Gastroesophageal sphincter (tissue), 4 donors: ENCODE data around the gene FAM131C. TPM values are rescaled to one million over a fixed set of nuclear protein-coding genes. Genes with fewer than 3 reads are reported as not detected.

ENCODE experiments used
- ATAC-seq: fragments of 150-250 bp; one replicate; pipeline ENCODE4 v1.9.1; 2016; ENCODE audit warnings: mild to moderate bottlenecking, moderate library complexity
- H3K27ac ChIP-seq, 4 donors: fragments of 200-600 bp; sonication (generic) in 3 of 4; 1 replicate in 3 of 4; 2 replicates in 1 of 4; pipeline ENCODE4 v1.5.1; 2016 to 2019
- H3K27me3 ChIP-seq: fragments of 200-600 bp; sonication (generic); one replicate; pipeline ENCODE4 v1.5.1; 2019
- H3K36me3 ChIP-seq, 2 donors: fragments of 200-600 bp; sonication (generic); one replicate each; pipeline ENCODE4 v1.5.1; 2019; ENCODE audit warnings: control low read depth in 1 of 2
- H3K4me1 ChIP-seq, 3 donors: fragments of 200-600 bp; sonication (generic); 1 replicate in 2 of 3; 2 replicates in 1 of 3; pipeline ENCODE4 v1.5.1; 2016 to 2019; ENCODE audit warnings: control low read depth in 2 of 3
- H3K4me3 ChIP-seq, 2 donors: fragments of 200-600 bp; sonication (generic); one replicate each; pipeline ENCODE4 v1.5.1; 2019; ENCODE audit warnings: mild to moderate bottlenecking in 1 of 2, moderate library complexity in 1 of 2
- H3K9me3 ChIP-seq, 3 donors: fragments of 200-600 bp; sonication (generic); one replicate each; pipeline ENCODE4 v1.5.1; 2017 to 2019; ENCODE audit warnings: control low read depth in 2 of 3
- EP300 ChIP-seq: sonication (generic); formaldehyde crosslinking; IDR thresholded peaks from one replicate; pipeline ENCODE4 v1.6.1; 2017; ENCODE audit warnings: antibody characterized with exemption, mild to moderate bottlenecking
- POLR2A ChIP-seq, 2 donors: fragments of 450-650 bp; IDR thresholded peaks; one replicate each; pipeline ENCODE4 v1.6.1; 2017; ENCODE audit warnings: antibody characterized with exemption in 2 of 2, mild to moderate bottlenecking in 2 of 2, moderate library complexity in 1 of 2
- POLR2AphosphoS5 ChIP-seq: sonication (generic); formaldehyde crosslinking; IDR thresholded peaks from one replicate; pipeline ENCODE4 v1.6.1; 2017; ENCODE audit warnings: antibody characterized with exemption
- WGBS, 2 donors: methylation state at CpG; one replicate each; pipeline ENCODE4 v1.1.5; 2018; ENCODE audit warnings: low coverage in 1 of 2; 5-methylcytosine and 5-hydroxymethylcytosine counted together
- total RNA-seq, 4 donors: library from RNA; depleted of rRNA; stranded (reverse); fragments of >200 nt; gene quantifications; one replicate each; pipeline ENCODE4 v1.1.0, GENCODE V29; 2016
- TF ChIP-seq, protein P1 (sequence below), 4 experiments: fragments of 200-600 bp in 2 of 4; fragments of 450-650 bp in 2 of 4; sonication (generic) in 1 of 4; IDR thresholded peaks; one replicate each; pipeline ENCODE4 v1.5.1; 2017 to 2019; ENCODE audit warnings: antibody characterized with exemption in 4 of 4, mild to moderate bottlenecking in 2 of 4, moderate library complexity in 2 of 4

The FAM131C gene
- total RNA-seq, 4 donors from 2014 or later = not detected

- Histone ChIP-seq H3K4me1 (peaks cover 0 to 9% (median 4%) of the 10 kb centered on the region in 3 donors), H3K36me3 (no peaks in the 10 kb centered on the region), H3K27ac (no peak overlapping the region), H3K27me3 (no peaks in the 10 kb centered on the region), H3K4me3 (no peak overlapping the region), H3K9me3 (no peaks in the 10 kb centered on the region)
- WGBS, 2 donors = 80% methylated on average over 3 of the region's 5 CpGs; no CpG with 5 or more reads in 1 of the 2 donors
- no peak for ATAC-seq
- TF ChIP-seq, protein P1, sequence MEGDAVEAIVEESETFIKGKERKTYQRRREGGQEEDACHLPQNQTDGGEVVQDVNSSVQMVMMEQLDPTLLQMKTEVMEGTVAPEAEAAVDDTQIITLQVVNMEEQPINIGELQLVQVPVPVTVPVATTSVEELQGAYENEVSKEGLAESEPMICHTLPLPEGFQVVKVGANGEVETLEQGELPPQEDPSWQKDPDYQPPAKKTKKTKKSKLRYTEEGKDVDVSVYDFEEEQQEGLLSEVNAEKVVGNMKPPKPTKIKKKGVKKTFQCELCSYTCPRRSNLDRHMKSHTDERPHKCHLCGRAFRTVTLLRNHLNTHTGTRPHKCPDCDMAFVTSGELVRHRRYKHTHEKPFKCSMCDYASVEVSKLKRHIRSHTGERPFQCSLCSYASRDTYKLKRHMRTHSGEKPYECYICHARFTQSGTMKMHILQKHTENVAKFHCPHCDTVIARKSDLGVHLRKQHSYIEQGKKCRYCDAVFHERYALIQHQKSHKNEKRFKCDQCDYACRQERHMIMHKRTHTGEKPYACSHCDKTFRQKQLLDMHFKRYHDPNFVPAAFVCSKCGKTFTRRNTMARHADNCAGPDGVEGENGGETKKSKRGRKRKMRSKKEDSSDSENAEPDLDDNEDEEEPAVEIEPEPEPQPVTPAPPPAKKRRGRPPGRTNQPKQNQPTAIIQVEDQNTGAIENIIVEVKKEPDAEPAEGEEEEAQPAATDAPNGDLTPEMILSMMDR (IDR thresholded peaks at IDR 0.05) = no peak
- TF ChIP-seq EP300 (no peak), POLR2A (IDR thresholded peaks at IDR 0.05) (no peak), POLR2AphosphoS5 (no peak)
These were observed 10.0 kb upstream of the FAM131C start for GRCh38 chr1:16083486-16083885.

DNA sequence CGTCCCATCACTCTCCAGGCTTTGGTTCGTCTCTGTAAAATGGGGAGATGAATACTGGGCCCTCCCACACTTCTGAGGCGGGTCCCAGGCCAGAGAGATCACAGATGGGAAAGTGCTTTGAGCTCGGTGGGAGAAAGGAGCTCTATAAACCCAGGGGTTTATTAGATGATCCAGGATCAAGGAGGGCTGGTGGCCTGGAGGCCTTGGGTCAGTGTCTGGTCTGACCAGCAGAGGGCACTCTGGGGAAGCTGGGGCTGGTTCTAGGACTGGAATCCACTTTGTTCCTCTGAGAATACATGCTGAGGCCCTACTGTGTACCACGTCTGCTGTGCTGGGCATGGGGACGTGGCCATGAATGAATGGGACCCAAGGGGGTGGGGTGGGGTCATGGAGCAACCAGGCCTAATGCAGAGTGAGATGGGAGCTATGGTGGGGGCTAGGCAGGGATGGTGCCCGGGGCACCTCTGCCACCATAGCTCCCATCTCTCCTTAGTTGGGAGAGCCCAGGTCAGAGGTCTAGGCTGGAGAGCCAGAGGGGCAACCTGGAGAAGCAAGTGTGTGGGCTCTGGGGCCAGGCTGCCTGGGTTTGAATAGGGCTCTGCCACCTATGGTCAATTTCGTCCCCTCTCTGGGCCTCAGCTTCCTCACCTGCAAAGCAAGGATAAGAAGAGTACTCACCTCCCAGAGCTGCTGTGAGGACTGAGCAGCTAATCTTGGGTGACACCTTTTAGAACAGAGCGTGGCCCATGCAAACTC is 9.0 kb upstream of the FAM131C start:
- WGBS, 2 donors = 72% methylated on average over 3 of the region's 9 CpGs; no CpG with 5 or more reads in 1 of the 2 donors
- TF ChIP-seq POLR2AphosphoS5 = no peak
- TF ChIP-seq, protein P1 (IDR thresholded peaks at IDR 0.05) = peak in 3 of 4 experiments; percentile 68 to 88 (median 80)
- peak; percentile 50 for ATAC-seq
- H3K4me1 ChIP-seq = peaks cover 0 to 9% (median 4%) of the 10 kb centered on the region in 3 donors
- no peaks in the 10 kb centered on the region for H3K36me3 ChIP-seq
- H3K27me3 ChIP-seq = no peaks in the 10 kb centered on the region
- no peak overlapping the region for H3K4me3 ChIP-seq
- no peaks in the 10 kb centered on the region for H3K9me3 ChIP-seq
- H3K27ac ChIP-seq = no peak overlapping the region

DNA sequence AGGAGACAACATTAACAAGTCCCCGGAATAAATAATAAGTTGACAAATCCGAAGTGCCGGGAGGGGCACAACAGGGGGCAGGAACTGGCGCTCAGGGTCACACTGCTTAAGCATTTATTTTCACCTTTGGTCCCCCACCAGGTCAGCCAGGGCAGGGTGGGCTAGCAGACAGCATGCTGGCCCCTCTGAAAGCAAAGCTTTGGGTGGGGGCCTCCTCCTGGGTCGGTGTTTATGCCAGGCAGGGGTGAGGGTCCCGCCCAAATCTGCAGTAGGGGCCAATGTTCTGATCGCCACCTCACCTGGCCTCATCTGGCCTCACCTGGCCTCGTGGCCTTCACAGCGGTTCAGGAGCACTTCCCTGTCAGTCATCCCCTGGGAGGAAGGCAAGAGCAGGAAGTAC is 8.2 kb upstream of the FAM131C start:
- ATAC-seq = no peak
- Histone ChIP-seq H3K27ac (no peak overlapping the region), H3K4me3 (no peak overlapping the region), H3K9me3 (no peaks in the 10 kb centered on the region), H3K36me3 (no peaks in the 10 kb centered on the region), H3K27me3 (no peaks in the 10 kb centered on the region), H3K4me1 (peaks cover 0 to 9% (median 4%) of the 10 kb centered on the region in 3 donors)
- TF ChIP-seq EP300 (no peak), POLR2A (IDR thresholded peaks at IDR 0.05) (no peak), POLR2AphosphoS5 (no peak)
- TF ChIP-seq, protein P1 (IDR thresholded peaks at IDR 0.05) = no peak
- 75 to 78% methylated on average over 4 of the region's 9 CpGs for WGBS, 2 donors

- Histone ChIP-seq H3K36me3 (no peaks in the 10 kb centered on the region), H3K4me1 (peaks cover 0 to 15% (median 4%) of the 10 kb centered on the region in 3 donors), H3K27ac (no peak overlapping the region), H3K4me3 (no peak overlapping the region), H3K9me3 (no peaks in the 10 kb centered on the region), H3K27me3 (no peaks in the 10 kb centered on the region)
- TF ChIP-seq POLR2AphosphoS5 (no peak), EP300 (no peak), POLR2A (IDR thresholded peaks at IDR 0.05) (no peak)
- TF ChIP-seq, protein P1 (IDR thresholded peaks at IDR 0.05) = no peak
- 80 to 95% methylated on average over 3 of the region's 5 CpGs for WGBS, 2 donors
- ATAC-seq = no peak
These were observed 7.1 kb upstream of the FAM131C start for GRCh38 chr1:16080422-16081150.
